ENCODE measurements around the gene PJA1. TPM values are rescaled to one million over a fixed set of nuclear protein-coding genes. Genes with fewer than 3 reads are reported as not detected.

The PJA1 gene
- total RNA-seq, 3 donors from 2014 or later = 20.0 to 50.1 (median 25.6) TPM

- Histone ChIP-seq H3K4me1 (no peaks in the 10 kb centered on the region), H3K4me3 (no peak overlapping the region), H3K9me3 (no peaks in the 10 kb centered on the region), H3K36me3 (no peaks in the 10 kb centered on the region), H3K27me3 (peaks cover 0 to 75% of the 10 kb centered on the region in 2 donors), H3K27ac (no peak overlapping the region)
- TF ChIP-seq CTCF (IDR thresholded peaks at IDR 0.05) (no peak), POLR2A (IDR thresholded peaks at IDR 0.05) (no peak), POLR2AphosphoS5 (IDR thresholded peaks at IDR 0.05) (no peak)
- intact Hi-C loops (cut with DNase I; ENCODE audit: low total_unique reads) = no loop called here
- DNase-seq (ENCODE audit: low spot score in 2 of 2) = no peak
These were observed 24.5 kb upstream of the PJA1 start for GRCh38 chrX:69189576-69190371.

DNA sequence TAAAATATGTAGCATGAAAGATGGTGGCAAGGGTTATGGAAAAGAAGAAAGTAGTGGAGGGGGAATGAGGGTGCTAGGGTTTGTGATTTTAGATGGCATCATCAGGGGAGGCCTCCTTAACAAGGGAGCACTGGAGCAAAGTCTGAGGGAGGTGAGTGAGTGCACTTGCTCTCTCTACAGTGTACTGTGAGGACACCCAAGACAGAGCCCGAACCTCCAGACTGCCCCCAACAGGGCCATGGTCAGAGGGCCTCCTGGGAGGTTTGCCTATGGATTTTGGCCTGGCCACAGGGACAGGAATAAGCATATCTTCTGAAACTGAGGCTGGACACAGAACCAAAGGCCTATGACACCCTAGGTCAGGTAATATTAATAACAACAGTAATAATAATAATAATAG, 21.4 kb upstream of the PJA1 start:
- intact Hi-C loops (cut with DNase I; ENCODE audit: low total_unique reads) = no loop called here
- peaks cover 0 to 63% of the 10 kb centered on the region in 2 donors for H3K27me3 ChIP-seq
- no peaks in the 10 kb centered on the region for H3K36me3 ChIP-seq
- no peaks in the 10 kb centered on the region for H3K9me3 ChIP-seq
- H3K4me1 ChIP-seq = no peaks in the 10 kb centered on the region
- no peak for TF ChIP-seq POLR2A (IDR thresholded peaks at IDR 0.05)
- no peak for TF ChIP-seq CTCF (IDR thresholded peaks at IDR 0.05)
- TF ChIP-seq POLR2AphosphoS5 (IDR thresholded peaks at IDR 0.05) = no peak
- no peak overlapping the region for H3K27ac ChIP-seq
- DNase-seq (ENCODE audit: low spot score in 2 of 2) = no peak
- H3K4me3 ChIP-seq = no peak overlapping the region

DNA sequence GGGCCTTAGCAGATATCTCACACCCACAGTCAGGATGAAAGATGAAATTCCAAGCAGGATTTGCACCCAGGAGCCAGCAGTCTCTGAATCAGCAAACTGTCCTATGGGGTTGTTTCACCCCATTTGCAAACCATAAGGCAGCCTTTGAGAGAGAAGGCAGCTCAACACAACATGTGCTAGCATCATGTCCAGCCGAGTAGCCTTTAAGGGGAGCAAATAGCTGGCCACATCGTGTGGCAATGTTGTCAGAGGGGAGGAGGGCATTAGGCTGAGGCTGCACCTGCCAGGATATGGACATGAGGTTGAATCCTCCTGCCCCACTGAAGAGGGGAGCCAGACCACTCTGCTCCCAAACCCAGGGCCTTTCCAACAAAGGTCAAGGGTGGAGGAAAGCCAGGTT, 20.6 kb upstream of the PJA1 start:
- H3K36me3 ChIP-seq = no peaks in the 10 kb centered on the region
- no peaks in the 10 kb centered on the region for H3K9me3 ChIP-seq
- no peak overlapping the region for H3K4me3 ChIP-seq
- peaks cover 0 to 62% of the 10 kb centered on the region in 2 donors for H3K27me3 ChIP-seq
- no peak for DNase-seq (ENCODE audit: low spot score in 2 of 2)
- H3K4me1 ChIP-seq = no peaks in the 10 kb centered on the region
- no peak overlapping the region for H3K27ac ChIP-seq
- intact Hi-C loops (cut with DNase I; ENCODE audit: low total_unique reads) = no loop called here
- TF ChIP-seq CTCF (IDR thresholded peaks at IDR 0.05) = no peak
- no peak for TF ChIP-seq POLR2AphosphoS5 (IDR thresholded peaks at IDR 0.05)
- TF ChIP-seq POLR2A (IDR thresholded peaks at IDR 0.05) = no peak

GRCh38 chrX:69185141-69185540, 19.9 kb upstream of the PJA1 start:
- intact Hi-C loops (cut with DNase I; ENCODE audit: low total_unique reads) = no loop called here
- Histone ChIP-seq H3K9me3 (no peaks in the 10 kb centered on the region), H3K27me3 (peaks cover 0 to 60% of the 10 kb centered on the region in 2 donors), H3K36me3 (no peaks in the 10 kb centered on the region), H3K4me3 (no peak overlapping the region), H3K4me1 (no peaks in the 10 kb centered on the region), H3K27ac (no peak overlapping the region)
- TF ChIP-seq POLR2A (IDR thresholded peaks at IDR 0.05) (no peak), POLR2AphosphoS5 (IDR thresholded peaks at IDR 0.05) (no peak), CTCF (IDR thresholded peaks at IDR 0.05) (no peak)
- no peak for DNase-seq (ENCODE audit: low spot score in 2 of 2)

DNA sequence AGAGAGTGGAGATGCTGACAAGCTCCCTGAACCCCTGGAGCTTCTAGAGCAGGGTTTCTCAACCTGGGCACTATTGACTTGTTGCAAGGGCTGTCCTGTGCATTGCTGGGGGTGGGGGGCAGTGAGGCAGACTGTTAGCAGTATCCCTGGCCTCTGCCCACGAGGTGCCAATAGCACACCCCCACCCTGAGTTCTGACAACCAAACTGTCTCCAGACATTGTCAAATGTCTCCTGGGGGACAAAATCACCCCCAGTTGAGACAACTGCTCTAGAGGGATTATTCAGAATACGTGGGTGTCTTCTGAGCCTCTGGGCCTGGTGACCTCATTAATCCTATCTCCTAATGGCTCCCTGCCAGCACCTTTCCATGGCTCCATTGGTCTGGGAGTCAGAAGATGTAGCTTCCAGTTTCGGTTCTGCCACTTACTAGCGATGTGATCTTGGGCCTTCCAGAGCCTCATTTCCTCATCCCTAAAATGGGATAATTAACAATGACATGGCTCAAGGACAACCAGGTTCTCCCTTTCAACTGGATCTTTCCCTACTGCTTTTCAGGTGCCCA, 17.6 kb upstream of the PJA1 start:
- intact Hi-C loops (cut with DNase I; ENCODE audit: low total_unique reads) = no loop called here
- Histone ChIP-seq H3K27ac (no peak overlapping the region), H3K9me3 (no peaks in the 10 kb centered on the region), H3K27me3 (peaks cover 0 to 59% of the 10 kb centered on the region in 2 donors), H3K4me3 (no peak overlapping the region), H3K36me3 (no peaks in the 10 kb centered on the region), H3K4me1 (no peaks in the 10 kb centered on the region)
- no peak for TF ChIP-seq POLR2A (IDR thresholded peaks at IDR 0.05)
- TF ChIP-seq POLR2AphosphoS5 (IDR thresholded peaks at IDR 0.05) = no peak
- no peak for TF ChIP-seq CTCF (IDR thresholded peaks at IDR 0.05)
- no peak for DNase-seq (ENCODE audit: low spot score in 2 of 2)
